Activated T-cell treated with anti-CD3 and anti-CD28 coated beads, Interleukin-2, amount 50 U/mL, for 72 hours (primary cell): Measurements from ENCODE around the gene SNTB2. TPM values are rescaled to one million over a fixed set of nuclear protein-coding genes. Genes with fewer than 3 reads are reported as not detected.

Experiments used
- ATAC-seq, 2 donors: fragments of 150-1000 bp; cut with Tn5 transposase; replicated peaks in 1 of 2; 2 replicates each; pipeline ENCODE4 v1.10.0; 2021; ENCODE audit warnings: moderate library complexity in 2 of 2, mild to moderate bottlenecking in 1 of 2
- DNase-seq, 2 donors: peaks; one replicate each; pipeline ENCODE4 v3.0.0; 2021 to 2022; ENCODE audit warnings: mixed read lengths in 1 of 2
- H3K27ac Mint-ChIP-seq: one replicate; pipeline ENCODE4 v1.8.0; 2022; ENCODE audit warnings: mild to moderate bottlenecking, moderate library complexity, mixed read lengths
- H3K27me3 Mint-ChIP-seq: one replicate; pipeline ENCODE4 v1.8.0; 2022; ENCODE audit warnings: low read depth, mixed read lengths
- H3K36me3 Mint-ChIP-seq, 2 donors: one replicate each; pipeline ENCODE4 v1.8.0; 2022; ENCODE audit warnings: mixed read lengths in 2 of 2, mild to moderate bottlenecking in 1 of 2; ENCODE audit not compliant: insufficient read depth in 2 of 2
- H3K4me1 Mint-ChIP-seq: one replicate; pipeline ENCODE4 v1.8.0; 2022; ENCODE audit warnings: low read depth, mixed read lengths
- H3K4me3 Mint-ChIP-seq, 2 donors: one replicate each; pipeline ENCODE4 v1.8.0; 2022; ENCODE audit warnings: mild to moderate bottlenecking in 2 of 2, mixed read lengths in 2 of 2, moderate library complexity in 2 of 2
- H3K9me3 Mint-ChIP-seq, 2 donors: one replicate each; pipeline ENCODE4 v1.8.0; 2022; ENCODE audit warnings: mixed read lengths in 2 of 2
- total RNA-seq, 2 donors: library from RNA; stranded (reverse); gene quantifications; one replicate each; pipeline ENCODE4 v1.2.3, GENCODE V29; 2022

SNTB2 gene
- total RNA-seq, 2 donors from 2014 or later = 21.1 to 21.9 TPM

DNA sequence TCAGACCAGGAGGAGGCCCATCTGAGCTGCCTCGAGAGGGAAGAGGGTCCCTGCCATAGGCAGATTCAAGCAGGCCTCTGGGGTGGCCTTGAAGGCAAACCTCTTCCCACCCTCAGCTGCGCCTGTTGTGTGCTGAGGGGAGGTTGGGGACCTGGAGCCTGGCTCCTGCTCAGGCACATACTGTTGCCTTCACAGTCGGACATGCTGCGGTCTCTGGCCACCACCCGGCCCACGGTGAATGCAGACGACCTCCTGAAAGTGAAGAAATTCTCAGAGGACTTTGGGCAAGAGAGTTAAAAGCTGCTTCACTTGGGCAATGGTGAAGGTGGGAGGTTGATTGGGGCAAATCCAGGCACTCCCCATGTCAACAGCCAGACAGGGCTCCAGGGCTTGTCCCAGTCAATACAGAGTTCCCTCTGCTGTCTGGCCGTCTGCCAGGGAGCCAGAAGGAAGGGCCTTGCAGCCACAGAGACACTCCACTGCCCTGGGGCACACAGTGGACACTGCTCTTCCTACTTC is 137.1 kb downstream of the SNTB2 start:
- H3K4me1 Mint-ChIP-seq = peaks cover 61% of the 10 kb centered on the region
- H3K9me3 Mint-ChIP-seq = no peaks in the 10 kb centered on the region
- peak overlapping the region in 1 of 2 donors; percentile 5 for H3K4me3 Mint-ChIP-seq
- DNase-seq = no peak
- peaks cover 11 to 23% of the 10 kb centered on the region in 2 donors for H3K36me3 Mint-ChIP-seq
- ATAC-seq = no peak
- peak overlapping the region; percentile 35 for H3K27ac Mint-ChIP-seq
- no peaks in the 10 kb centered on the region for H3K27me3 Mint-ChIP-seq

DNA sequence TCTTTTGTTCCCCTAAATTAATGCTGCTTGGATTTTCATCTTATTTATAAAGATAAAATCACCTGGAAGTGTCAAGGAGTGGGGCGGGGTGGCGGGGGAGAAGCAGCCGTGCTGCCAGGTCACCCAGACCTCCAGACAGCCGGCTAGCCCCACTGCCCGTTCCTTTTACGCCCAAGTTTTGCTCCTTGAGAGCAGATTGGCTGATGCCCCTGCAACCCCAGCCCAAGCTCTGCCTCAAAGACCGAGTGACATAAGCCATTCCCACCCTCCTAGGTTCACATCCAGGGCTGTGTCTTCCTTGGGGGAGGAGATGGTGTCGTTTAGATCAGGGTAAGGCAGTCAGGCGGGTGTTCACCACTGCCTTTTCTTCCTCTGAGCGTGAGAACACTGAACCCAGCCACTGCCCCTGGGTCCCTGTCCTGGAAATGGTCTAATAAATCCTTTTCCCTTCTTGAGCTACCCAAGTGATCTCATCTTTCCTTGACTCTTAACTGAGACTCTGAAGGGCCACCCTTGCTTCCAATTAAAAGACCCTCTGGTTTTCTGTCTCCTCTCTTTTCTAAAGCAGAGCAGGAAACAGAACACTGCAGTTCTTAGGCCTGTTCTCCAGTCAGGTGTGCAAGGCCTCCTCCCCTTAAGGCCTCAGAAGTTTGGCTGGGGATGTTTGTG is 137.8 kb downstream of the SNTB2 start:
- H3K4me3 Mint-ChIP-seq = peak overlapping the region in 1 of 2 donors; percentile 5
- peaks cover 8 to 19% of the 10 kb centered on the region in 2 donors for H3K36me3 Mint-ChIP-seq
- peaks cover 66% of the 10 kb centered on the region for H3K4me1 Mint-ChIP-seq
- DNase-seq (no peak), ATAC-seq (no peak)
- no peaks in the 10 kb centered on the region for H3K27me3 Mint-ChIP-seq
- H3K9me3 Mint-ChIP-seq = no peaks in the 10 kb centered on the region
- peak overlapping the region; percentile 35 for H3K27ac Mint-ChIP-seq

DNA sequence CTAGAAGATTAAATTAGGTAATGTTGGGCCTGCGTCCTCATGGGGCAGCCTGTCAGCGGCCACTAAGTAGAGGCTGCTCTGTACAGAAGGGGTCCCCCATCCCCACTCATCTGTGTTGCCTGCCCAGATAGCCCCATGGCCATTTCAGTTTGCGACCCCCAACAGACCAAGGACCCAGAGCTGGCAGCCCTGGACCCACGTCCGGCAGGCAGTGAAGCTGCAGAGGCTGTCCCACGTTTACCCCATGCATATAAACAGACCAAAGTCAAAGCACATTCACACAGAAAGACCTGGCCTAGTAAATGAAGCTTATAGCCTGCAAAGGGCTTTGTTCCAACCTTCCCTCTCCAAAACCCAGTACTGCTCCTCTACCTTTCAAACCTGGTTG is 138.8 kb downstream of the SNTB2 start:
- ATAC-seq (no peak), DNase-seq (no peak)
- H3K4me1 Mint-ChIP-seq = peaks cover 66% of the 10 kb centered on the region
- peak overlapping the region; percentile 15 to 66 for H3K4me3 Mint-ChIP-seq
- H3K27me3 Mint-ChIP-seq = no peaks in the 10 kb centered on the region
- H3K9me3 Mint-ChIP-seq = no peaks in the 10 kb centered on the region
- peak overlapping the region; percentile 60 for H3K27ac Mint-ChIP-seq
- peaks cover 8 to 19% of the 10 kb centered on the region in 2 donors for H3K36me3 Mint-ChIP-seq

DNA sequence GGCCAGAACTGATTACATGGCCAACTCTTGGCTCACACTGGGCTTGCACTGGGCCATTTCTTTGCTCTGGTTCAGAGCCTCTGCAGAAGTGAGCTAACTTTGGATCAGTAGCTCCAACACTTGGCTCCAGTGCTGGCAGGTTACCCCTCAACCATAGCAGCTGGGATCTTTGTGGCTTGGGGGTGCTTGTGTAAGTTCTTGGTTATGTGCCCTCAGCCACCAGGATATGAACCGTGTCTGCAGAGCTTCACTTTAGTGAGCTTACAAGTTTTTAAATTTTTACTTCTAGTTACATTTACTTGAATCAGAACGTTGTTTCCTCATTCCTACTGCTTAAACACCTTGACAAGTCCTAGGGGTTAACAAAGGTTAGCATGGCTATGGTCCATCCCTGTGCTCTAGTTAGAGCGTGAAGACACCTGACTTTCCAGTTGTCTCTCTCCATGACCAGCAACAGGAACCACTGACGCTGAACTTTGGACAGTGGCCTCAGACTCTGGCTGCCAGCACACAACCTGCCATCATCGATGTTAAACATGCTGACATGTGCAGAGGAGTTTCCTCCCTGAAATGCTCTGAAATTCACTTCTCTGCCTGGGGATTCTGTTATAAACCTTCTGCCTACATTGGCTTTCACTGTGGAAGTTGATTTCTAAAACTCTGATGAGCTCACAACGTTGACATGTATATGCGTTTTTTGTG is 139.4 kb downstream of the SNTB2 start:
- H3K4me1 Mint-ChIP-seq = peaks cover 70% of the 10 kb centered on the region
- no peaks in the 10 kb centered on the region for H3K9me3 Mint-ChIP-seq
- H3K36me3 Mint-ChIP-seq = peaks cover 8 to 19% of the 10 kb centered on the region in 2 donors
- no peak for DNase-seq
- peak overlapping the region; percentile 56 for H3K27ac Mint-ChIP-seq
- ATAC-seq = no peak
- H3K4me3 Mint-ChIP-seq = peak overlapping the region; percentile 65 to 66
- no peaks in the 10 kb centered on the region for H3K27me3 Mint-ChIP-seq

DNA sequence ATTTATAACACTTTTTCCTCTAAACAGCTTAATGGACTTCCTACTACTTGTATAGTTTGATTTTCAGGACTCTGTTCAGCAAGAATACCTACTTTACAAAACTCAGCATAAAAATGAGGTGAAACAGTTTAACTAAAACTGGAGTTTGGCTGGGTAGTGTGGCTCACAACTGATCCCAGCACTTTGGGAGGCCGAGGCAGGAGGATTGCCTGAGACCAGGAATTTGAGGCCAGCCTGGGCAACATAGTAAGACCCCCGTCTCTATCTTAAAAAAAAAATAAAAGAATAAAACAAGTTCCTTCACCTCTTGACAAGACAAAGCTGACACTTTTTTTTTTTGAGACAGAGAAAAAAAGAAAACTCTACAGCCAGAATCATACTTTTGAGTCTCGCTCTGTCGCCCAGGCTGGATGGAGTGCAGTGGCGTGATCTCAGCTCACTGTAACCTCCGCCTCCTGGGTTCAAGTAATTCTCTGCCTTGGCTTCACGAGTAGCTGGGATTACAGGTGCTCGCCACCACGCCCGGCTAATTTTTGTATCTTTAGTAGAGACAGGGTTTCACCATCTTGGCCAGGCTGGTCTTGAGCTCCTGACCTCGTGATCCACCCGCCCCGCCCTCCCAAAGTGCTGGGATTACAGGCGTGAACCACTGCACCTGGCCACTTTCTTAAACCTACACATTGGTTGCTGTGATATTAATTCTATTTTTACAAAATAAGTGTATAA is 140.8 kb downstream of the SNTB2 start:
- H3K27me3 Mint-ChIP-seq = no peaks in the 10 kb centered on the region
- H3K36me3 Mint-ChIP-seq = peaks cover 6 to 16% of the 10 kb centered on the region in 2 donors
- ATAC-seq = no peak
- peak overlapping the region; percentile 81 to 89 for H3K4me3 Mint-ChIP-seq
- no peaks in the 10 kb centered on the region for H3K9me3 Mint-ChIP-seq
- DNase-seq = no peak
- peaks cover 70% of the 10 kb centered on the region for H3K4me1 Mint-ChIP-seq
- H3K27ac Mint-ChIP-seq = peak overlapping the region; percentile 77

DNA sequence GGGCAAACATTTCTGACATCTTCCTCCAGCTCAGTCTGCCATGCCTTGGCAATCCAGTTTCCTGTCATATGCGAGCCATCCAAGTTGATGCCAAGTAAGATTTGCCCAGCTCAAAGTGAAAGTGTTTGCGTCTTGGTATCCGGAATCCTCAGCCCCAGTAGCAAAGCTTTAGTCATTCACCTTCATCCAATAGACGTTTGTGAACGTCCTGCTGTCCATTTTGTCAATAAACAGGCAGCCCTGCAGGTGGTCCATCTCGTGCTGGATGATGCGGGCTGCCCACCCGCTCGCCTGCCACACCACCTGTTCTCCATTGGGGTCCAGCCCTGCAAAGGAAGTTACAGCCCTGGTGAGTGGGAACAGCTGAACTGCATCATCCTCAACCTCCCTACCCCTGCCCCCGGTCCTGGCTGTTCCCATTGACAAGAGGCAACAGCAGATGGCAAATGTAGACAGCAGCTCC is 141.9 kb downstream of the SNTB2 start:
- H3K27ac Mint-ChIP-seq = peak overlapping the region; percentile 45
- ATAC-seq = no peak
- no peaks in the 10 kb centered on the region for H3K27me3 Mint-ChIP-seq
- H3K9me3 Mint-ChIP-seq = no peaks in the 10 kb centered on the region
- peaks cover 6 to 17% of the 10 kb centered on the region in 2 donors for H3K36me3 Mint-ChIP-seq
- peaks cover 73% of the 10 kb centered on the region for H3K4me1 Mint-ChIP-seq
- DNase-seq = peak in 1 of 2 donors; percentile 23
- H3K4me3 Mint-ChIP-seq = peak overlapping the region; percentile 81 to 89

DNA sequence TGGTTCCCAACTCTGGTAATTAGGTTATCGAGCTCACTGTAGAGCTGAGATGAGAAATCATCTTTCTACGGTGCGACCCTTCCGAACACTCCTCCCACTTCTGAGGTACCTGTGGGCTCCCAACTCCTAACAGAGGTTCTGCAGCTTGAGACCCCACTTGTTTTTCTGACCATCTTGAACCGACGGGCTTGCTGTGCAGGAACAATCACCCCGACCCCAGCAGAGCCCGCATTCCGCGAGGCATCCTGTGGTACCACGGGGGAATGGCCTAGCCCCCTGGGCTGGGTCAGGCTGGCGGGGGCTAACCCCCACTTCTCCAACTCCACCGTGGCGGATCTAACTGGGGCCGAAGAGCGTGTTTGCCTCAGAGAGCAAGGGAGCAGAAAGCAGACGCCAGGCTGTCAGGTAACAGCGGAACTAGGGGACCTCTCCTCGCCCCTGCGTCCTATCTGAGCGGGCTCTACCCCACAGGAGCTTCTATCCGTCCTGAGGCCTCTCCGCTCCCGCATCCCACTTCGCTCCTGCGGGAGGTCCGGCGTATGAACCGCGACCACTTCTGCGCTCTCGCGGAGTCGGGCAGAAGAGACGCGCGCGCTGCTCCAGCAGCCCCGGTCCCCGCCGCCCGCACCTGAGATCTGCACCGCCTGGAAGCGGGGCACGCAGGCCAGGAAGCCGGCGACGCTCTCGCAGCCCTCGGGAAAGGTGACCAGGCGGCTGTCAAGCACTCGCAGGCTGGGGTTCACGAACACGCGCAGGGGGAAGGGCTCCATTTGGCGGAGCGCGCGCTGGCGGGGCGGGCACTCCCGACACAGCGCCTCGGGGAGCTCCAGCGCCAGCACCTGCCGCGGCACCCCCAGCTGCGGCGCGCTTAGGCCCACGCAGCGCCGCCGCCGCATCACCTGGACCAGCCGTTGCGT is 142.7 kb downstream of the SNTB2 start:
- H3K27me3 Mint-ChIP-seq = no peaks in the 10 kb centered on the region
- peaks cover 72% of the 10 kb centered on the region for H3K4me1 Mint-ChIP-seq
- peak overlapping the region; percentile 81 to 89 for H3K4me3 Mint-ChIP-seq
- DNase-seq = peak in 1 of 2 donors; percentile 59
- no peaks in the 10 kb centered on the region for H3K9me3 Mint-ChIP-seq
- peaks cover 6 to 20% of the 10 kb centered on the region in 2 donors for H3K36me3 Mint-ChIP-seq
- peak overlapping the region; percentile 45 for H3K27ac Mint-ChIP-seq
- peak; percentile 52 to 56 for ATAC-seq

DNA sequence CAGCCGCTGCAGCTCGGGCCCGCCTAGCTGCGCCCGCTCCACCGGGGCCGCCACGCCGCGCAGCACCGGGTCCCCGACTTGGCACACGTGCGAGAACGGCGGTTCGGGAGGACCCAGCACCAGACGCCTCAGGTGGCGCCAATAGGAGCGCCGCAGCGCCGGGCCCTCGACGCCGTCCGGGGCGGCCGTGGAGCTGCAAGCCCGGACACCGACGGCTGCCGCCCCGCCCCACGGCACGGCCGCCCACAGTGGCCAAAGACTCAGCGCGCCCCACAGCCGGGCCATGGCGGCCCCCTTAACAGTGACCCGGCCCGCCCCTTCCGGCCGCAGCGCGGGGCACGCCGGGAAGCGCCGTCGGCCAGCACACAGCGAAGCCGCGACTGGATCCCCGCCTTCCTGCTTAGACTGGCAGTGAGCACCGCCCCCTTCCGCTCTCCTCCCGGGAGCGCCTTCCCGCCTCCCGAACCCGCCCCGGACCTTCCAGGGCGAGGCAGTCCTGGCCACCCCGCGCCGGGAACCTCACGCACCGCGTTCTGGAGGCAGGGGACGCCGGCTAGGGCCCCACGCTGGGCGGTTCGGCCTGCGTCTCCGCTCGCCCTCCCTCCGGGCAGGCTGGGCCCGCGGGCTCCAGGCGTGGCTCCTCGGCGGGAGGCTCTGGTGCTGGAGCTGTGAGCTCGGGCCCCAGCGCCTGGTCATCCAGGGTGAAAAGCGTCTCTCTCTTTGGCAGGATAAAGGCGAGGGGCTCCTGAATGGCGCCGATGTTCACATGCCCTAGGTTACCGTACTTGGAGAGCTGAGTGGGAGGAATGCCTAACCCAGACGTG is 143.5 kb downstream of the SNTB2 start, which contains the start of gene PDF:
Gene PDF, minus strand, starts transcription at position 303 of the 824 bp plus-strand sequence. Its CDS starts 18 bp downstream, at position 285.
- peaks cover 64% of the 10 kb centered on the region for H3K4me1 Mint-ChIP-seq
- H3K36me3 Mint-ChIP-seq = peaks cover 10 to 23% of the 10 kb centered on the region in 2 donors
- H3K4me3 Mint-ChIP-seq = peak within 1 kb of the TSS; percentile 89 to 90
- DNase-seq = peak; percentile 89 to 91
- ATAC-seq = peak; percentile 96 to 97
- H3K9me3 Mint-ChIP-seq = no peaks in the 10 kb centered on the region
- H3K27ac Mint-ChIP-seq = peak within 1 kb of the TSS; percentile 84
- H3K27me3 Mint-ChIP-seq = no peaks in the 10 kb centered on the region

DNA sequence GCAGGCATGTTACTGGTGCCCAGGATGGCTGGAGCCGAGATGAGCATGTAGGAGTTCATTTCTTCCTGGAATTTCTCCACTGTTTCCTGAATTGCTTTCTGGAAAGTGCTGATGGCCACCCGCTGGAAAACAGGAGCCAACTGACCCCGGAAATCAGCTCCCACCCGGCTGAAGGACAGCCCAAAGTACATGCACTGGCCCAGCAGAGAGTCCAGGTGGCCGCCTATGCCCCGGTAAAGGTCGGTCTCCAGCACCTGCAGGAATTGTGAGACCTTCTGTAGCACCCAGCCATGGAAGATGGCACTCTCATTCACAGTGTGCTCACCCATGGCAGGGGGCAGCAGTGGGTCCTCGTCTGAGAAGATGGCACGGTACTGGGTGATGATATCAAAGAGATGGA is 147.7 kb downstream of the SNTB2 start:
- Mint-ChIP-seq H3K4me3 (no peak overlapping the region), H3K36me3 (peaks cover 10 to 26% of the 10 kb centered on the region in 2 donors), H3K27me3 (no peaks in the 10 kb centered on the region), H3K9me3 (no peaks in the 10 kb centered on the region), H3K4me1 (peaks cover 57% of the 10 kb centered on the region), H3K27ac (no peak overlapping the region)
- DNase-seq = no peak
- no peak for ATAC-seq

DNA sequence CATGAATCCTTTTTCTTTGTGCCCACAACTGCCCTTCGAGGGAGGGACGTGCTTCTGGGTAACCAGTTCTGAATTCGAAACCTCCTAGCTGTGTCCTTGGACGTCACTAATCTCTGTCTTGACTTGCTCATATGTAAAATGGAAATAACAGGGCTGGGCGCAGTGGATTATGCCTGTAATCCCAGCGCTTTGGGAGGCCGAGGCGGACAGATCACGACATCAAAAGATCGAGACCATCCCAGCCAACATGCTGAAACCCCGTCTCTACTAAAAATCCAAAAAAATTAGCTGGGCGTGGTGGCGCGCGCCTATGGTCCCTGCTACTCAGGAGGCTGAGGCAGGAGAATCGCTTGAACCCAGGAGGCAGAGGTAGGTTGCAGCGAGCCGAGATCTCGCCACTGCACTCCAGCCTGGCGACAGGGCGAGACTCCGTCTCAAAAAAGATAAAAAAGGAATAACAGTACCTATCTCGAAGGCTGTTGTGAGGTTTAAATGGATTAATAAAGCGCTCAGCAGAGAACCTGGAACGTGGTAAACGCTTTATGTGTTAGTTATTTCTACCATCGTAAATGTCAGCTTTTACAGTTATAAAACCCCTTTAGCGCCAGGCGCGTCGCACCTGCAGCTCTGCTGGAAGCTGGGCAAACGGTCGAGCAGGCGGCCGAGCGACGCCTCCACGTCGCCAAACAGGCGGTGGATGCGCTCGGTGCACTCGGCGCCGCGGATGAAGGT is 151.8 kb downstream of the SNTB2 start:
- peaks cover 15 to 31% of the 10 kb centered on the region in 2 donors for H3K36me3 Mint-ChIP-seq
- peaks cover 69% of the 10 kb centered on the region for H3K4me1 Mint-ChIP-seq

More for the DNA sequence above, 151.8 kb downstream of the SNTB2 start:
- no peak for ATAC-seq
- no peaks in the 10 kb centered on the region for H3K27me3 Mint-ChIP-seq
- DNase-seq = no peak
- H3K27ac Mint-ChIP-seq = peak overlapping the region; percentile 87
- no peaks in the 10 kb centered on the region for H3K9me3 Mint-ChIP-seq
- peak overlapping the region; percentile 96 to 97 for H3K4me3 Mint-ChIP-seq
